ENCODE data around the gene ZBTB38.

Gene ZBTB38, protein sequence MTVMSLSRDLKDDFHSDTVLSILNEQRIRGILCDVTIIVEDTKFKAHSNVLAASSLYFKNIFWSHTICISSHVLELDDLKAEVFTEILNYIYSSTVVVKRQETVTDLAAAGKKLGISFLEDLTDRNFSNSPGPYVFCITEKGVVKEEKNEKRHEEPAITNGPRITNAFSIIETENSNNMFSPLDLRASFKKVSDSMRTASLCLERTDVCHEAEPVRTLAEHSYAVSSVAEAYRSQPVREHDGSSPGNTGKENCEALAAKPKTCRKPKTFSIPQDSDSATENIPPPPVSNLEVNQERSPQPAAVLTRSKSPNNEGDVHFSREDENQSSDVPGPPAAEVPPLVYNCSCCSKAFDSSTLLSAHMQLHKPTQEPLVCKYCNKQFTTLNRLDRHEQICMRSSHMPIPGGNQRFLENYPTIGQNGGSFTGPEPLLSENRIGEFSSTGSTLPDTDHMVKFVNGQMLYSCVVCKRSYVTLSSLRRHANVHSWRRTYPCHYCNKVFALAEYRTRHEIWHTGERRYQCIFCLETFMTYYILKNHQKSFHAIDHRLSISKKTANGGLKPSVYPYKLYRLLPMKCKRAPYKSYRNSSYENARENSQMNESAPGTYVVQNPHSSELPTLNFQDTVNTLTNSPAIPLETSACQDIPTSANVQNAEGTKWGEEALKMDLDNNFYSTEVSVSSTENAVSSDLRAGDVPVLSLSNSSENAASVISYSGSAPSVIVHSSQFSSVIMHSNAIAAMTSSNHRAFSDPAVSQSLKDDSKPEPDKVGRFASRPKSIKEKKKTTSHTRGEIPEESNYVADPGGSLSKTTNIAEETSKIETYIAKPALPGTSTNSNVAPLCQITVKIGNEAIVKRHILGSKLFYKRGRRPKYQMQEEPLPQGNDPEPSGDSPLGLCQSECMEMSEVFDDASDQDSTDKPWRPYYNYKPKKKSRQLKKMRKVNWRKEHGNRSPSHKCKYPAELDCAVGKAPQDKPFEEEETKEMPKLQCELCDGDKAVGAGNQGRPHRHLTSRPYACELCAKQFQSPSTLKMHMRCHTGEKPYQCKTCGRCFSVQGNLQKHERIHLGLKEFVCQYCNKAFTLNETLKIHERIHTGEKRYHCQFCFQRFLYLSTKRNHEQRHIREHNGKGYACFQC (N-terminal part only)

GRCh38 chr3:141368062-141368924 is at the start of gene ZBTB38:
Gene ZBTB38 (plus strand): TSS chr3:141368504. CDS start chr3:141442389, 73,885 bp downstream.
- in situ Hi-C loops (cut with MboI; ENCODE audit: low sequenced_read_pairs) = no loop called here

GRCh38 chr3:141320399-141321108 is 47.8 kb upstream of the ZBTB38 start:
- in situ Hi-C loops (cut with MboI; ENCODE audit: low sequenced_read_pairs) = loop anchor here (25.0 kb wide), 2 partner anchors 242 to 592 kb away; no protein-coding TSS in a partner anchor

GRCh38 chr3:141321109-141321497 is 47.2 kb upstream of the ZBTB38 start:
- in situ Hi-C loops (cut with MboI; ENCODE audit: low sequenced_read_pairs) = loop anchor here (25.0 kb wide), 2 partner anchors 241 to 591 kb away; no protein-coding TSS in a partner anchor

- in situ Hi-C loops (cut with MboI; ENCODE audit: low sequenced_read_pairs) = loop anchor here (25.0 kb wide), 2 partner anchors 238 to 588 kb away; no protein-coding TSS in a partner anchor
Observed at GRCh38 chr3:141323936-141324704, 44.2 kb upstream of the ZBTB38 start.

- in situ Hi-C loops (cut with MboI; ENCODE audit: low sequenced_read_pairs) = no loop called here
Observed at GRCh38 chr3:141326123-141326522, 42.2 kb upstream of the ZBTB38 start.

DNA sequence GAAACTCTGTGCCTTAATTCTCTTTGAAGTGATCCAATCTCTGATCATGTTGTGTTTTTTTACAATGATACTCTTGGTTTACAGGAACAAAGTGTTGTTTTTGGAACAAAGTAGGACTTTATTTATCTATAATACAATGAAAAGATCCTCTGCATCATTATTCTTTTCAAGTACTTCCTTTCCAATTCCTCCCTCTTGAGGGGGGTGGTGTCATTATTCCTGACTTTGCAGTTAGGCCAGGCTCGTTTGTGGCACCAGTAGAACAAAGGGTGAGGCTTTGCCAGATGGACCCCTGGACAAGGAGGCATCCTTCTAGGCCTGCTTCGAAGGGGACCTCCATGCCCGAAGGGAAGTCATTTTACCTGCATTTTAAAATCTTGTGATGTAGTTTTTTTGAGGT is 41.7 kb upstream of the ZBTB38 start:
- in situ Hi-C loops (cut with MboI; ENCODE audit: low sequenced_read_pairs) = no loop called here

- in situ Hi-C loops (cut with MboI; ENCODE audit: low sequenced_read_pairs) = no loop called here
Observed at GRCh38 chr3:141328286-141329166, 39.8 kb upstream of the ZBTB38 start.

GRCh38 chr3:141330235-141330634 is 38.1 kb upstream of the ZBTB38 start:
- in situ Hi-C loops (cut with MboI; ENCODE audit: low sequenced_read_pairs) = no loop called here

- in situ Hi-C loops (cut with MboI; ENCODE audit: low sequenced_read_pairs) = no loop called here
Observed at GRCh38 chr3:141330718-141331376, 37.5 kb upstream of the ZBTB38 start.

DNA sequence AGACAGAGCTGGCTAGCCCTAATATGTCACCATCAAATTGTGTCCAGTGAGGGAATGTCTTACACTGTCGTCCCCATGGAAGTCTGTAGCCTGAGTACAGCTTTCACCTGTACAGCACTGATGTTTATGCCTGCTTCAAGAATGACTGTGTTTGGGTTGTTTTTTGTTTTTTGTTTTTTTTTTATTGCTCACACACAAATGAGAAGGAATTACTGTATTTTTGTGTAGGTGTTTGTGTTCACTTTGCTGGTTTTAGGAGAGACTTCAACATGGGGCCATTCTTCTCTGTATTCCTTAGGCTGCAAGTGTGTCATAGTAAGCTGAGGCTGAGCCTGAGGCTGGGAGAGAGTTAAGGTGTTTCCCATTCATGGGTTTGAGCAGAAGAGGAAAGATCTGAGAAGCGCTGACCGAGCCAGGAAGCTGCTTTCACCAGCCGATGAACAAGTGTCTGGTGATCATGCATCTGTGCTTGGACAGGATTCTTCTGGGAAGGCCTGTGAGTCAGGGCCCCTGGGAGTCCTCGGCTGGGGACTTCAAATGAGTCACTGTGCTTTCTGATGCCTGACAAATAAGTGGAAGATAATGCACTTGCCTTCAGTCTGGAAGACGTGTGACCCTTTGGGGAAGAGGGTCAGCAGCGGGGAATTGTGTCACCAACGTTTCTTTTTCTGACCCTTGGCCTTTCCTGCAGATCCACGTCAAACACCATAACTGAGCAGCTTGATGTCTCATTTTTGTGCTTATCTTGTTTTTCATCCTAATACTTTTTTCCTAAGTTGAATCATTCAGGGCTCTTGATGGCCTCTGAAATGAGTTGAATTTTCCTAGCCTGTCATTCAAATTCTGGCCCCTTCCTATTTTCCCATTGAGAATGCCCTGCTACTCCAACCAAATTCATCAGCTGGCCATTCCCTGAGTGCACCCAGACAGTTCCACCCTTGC is 36.7 kb upstream of the ZBTB38 start:
- in situ Hi-C loops (cut with MboI; ENCODE audit: low sequenced_read_pairs) = no loop called here

DNA sequence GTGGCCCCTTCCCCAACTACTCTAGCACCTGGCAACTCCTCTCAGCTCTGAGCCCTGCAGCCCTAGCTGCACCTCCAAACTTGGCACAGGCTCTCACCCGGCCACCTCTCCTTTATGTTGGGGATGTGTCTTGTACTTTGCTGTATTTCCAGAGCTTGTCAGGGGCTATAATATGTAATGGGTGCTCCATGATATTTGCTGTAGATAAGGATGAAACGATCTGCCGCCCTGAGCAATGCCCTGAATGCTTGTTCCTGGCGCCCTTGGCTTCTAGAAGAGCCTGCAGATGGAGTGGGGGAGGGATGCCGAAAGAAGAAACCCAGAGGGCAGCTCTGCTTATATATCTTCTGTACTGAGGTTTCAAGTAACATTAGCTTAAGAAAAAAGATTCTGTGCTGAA is 35.9 kb upstream of the ZBTB38 start:
- in situ Hi-C loops (cut with MboI; ENCODE audit: low sequenced_read_pairs) = no loop called here

DNA sequence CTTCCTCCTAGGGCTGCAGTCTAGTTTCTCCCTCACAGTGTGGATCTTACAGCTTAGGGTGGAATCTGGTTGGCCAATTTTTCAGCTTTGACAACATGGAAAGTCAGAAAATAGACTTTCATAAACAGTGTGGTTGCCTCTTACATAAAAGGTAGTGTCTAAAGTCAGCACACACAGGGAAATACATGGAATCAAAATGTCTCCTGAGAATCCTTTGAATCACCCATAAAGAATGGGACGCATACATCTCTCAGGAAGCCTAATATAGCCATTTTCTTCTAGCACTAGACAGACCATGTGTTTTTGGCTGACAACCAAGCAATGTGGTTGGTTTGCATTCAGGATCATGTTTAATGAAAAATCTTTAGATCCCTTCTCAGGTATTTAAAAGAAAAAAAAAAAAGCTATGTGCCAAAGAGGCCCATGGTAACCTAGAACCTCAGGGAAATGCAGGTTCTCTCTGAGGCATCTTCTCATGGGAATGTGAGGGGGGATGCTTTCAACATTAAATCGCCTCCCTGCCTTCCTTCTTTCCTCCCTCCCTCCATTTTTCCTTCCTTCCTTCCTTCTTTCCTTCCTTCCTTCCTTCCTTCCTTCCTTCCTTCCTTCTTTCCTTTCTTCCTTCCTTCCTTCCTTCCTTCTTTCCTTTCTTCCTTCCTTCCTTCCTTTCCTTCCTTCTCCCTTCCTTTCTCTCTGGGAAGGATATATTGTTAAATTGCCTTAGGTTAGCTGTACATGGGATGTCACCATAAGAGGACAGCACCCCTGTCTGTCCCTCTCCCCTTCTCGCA is 34.3 kb upstream of the ZBTB38 start:
- in situ Hi-C loops (cut with MboI; ENCODE audit: low sequenced_read_pairs) = no loop called here

GRCh38 chr3:141334627-141335250 is 33.6 kb upstream of the ZBTB38 start:
- in situ Hi-C loops (cut with MboI; ENCODE audit: low sequenced_read_pairs) = no loop called here

GRCh38 chr3:141335531-141336061 is 32.7 kb upstream of the ZBTB38 start:
- in situ Hi-C loops (cut with MboI; ENCODE audit: low sequenced_read_pairs) = no loop called here

All from HL-60/S4 (cell line).